GM18858 (cell line): ENCODE results near the gene ADGRL1.
"Not testable (repeated sequence)": the region's sequence is repeated elsewhere in the genome, so short reads cannot be mapped to it uniquely, and the experiment has no call there.

Source experiments
- ATAC-seq: cut with Tn5 transposase; IDR thresholded peaks from one replicate; pipeline ENCODE4 v1.9.1; 2021; ENCODE audit not compliant: unreplicated experiment

The ADGRL1 gene

DNA sequence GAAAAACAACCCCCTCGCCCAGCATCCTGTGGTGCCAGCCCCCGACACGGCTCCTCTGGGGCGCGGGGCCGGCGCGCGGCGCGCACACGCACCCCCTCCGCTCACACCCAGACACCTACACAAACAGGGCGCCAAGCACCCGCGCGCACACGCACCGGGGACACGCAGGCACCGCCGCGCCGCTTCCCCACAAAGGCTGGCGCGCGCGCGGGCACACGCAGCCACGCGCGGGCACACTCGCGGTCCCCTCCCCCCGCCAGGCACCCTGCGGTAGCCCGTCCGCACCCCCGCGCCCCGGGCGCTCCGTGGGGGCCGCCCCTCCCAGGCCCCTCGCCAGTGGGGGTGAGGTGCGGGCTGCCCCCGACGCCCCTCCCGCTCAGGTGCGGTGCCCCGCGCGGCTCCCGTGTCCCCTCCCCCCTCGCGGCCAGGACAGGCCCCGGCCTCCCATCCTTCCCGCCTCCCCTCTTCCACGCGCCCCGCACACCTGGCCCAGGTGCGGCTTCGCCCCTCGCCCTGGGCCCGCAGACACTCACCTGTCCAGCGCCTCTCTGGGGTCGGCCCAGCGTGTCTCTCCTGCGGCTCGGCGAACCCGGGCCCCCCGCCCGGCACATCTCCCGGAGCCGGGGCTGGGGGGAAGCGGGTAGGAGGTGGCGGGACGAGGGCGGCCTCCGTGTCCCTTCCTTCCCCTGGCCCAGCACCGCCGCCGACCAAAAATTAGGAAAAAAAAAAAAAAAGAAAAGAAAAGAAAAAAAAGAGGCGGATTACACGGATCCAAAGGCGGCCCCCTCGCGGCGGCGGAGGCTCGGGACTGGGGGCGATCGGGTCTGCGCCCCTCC is at the start of gene ADGRL1:
Gene ADGRL1 (minus strand): TSS at position 718 of the 836 bp plus-strand sequence. CDS start 22,567 bp downstream, outside the sequence.
- ATAC-seq, result not testable (repeated sequence)

DNA sequence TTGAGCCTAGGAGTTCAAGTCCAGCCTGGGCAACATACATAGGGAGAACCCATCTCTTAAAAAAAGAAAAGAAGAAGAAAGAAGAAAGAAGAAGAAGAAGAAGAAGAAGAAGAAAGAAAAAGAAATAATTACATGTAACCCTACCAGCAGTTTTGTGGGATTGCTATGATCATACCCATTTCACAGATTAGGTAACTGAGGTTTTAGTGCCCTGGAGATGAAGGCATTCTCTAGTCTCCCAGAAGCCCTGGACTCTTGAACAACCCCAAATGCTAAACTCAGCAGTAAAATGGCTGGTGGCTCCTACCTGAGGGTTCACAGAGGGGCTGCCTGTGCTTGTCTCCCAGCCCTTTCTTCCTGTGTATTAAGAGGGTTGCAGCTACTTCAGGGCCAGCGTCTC is 49.3 kb upstream of the ADGRL1 start:
- ATAC-seq, result not testable (repeated sequence)

DNA sequence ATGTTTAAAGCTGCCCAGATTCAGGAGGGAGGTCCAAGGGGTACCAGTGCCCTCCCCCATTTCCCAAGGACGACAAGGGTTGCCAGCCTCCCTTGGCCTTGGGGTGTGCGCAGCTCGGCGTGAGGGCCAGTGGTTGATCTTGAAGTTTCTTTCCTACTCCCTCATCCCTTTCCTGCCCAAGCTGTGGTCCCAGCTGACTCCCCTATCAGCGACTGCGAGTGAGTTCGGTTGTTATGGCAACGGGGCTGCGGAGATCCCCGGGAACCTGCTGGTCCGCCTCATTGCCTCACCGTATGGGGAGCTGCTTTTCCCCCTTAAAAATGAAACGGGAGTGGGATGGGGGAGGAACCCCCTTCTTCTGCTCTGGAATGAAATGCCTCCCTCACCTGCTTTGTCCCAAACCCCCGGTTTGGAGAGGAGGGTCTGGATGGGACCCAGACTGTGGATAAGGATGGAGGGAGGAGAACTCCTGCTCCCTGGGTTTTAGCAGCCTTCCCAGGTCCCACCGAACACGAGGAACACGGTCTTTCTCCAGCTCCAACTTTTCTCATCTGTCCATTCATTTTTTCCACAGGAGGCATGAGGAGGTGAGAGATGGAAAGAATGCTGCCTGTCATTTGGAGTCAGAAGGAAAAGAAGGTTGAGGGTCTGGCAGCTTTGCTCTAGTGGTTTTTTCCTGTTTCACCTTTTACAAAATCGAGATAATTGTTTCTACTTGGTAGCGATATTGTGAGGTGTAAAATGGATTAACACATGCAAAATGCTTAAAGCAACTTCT is 48.0 kb upstream of the ADGRL1 start:
- not testable (repeated sequence) for ATAC-seq

DNA sequence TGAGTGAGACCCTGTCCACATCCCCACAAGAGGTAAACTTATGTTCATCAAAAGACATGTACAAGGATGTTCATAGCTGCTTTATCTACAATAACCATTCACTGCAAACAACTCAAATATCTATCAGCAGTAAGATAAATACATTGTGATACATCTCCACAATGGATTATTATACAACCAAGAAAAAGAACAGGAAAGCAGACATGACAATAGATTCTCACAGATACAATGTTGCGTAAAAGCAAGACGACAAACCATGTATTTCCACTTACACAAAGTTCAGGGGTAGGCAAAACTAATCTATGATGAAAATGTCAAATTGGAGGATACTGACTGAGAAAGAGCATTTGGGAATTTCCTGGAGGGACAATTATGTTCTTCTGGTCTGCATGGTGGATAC is 46.2 kb upstream of the ADGRL1 start:
- not testable (repeated sequence) for ATAC-seq

DNA sequence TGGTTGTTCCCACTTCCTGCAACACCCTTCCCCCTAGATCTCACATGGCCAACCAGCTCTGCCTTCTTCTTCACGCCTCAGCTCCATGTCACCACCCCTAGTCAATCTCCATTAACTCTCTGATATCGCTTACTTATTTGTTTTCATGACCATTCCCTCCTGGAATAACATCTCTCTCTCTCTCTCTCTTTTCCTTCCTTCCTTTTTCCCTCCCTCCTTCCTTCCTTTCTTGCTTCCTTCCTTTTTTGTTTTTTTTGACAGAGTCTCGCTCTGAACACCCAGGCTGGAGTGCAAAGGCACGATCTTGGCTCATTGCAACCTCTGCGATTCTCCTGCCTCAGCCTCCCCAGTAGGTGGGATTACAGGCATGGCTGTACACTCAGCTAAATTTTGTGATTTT is 44.9 kb upstream of the ADGRL1 start:
- ATAC-seq, result no peak

DNA sequence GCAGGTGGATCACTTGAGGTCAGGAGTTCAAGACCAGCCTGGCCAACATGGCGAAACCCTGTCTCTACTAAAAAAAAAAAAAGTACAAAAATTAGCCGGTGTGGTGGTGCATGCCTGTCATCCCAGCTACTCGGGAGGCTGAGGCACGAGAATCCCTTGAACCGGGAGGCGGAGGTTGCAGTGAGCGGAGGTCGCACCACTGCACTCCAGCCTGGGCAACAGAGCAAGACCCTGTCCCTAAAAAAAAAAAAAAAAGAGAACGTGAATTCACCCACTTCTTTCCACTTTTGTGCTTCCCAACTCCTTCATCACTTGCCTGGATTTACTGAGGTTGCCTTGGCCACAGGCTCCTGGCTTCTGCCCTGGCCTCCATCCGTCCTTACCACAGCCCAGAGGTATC is 44.3 kb upstream of the ADGRL1 start:
- not testable (repeated sequence) for ATAC-seq

DNA sequence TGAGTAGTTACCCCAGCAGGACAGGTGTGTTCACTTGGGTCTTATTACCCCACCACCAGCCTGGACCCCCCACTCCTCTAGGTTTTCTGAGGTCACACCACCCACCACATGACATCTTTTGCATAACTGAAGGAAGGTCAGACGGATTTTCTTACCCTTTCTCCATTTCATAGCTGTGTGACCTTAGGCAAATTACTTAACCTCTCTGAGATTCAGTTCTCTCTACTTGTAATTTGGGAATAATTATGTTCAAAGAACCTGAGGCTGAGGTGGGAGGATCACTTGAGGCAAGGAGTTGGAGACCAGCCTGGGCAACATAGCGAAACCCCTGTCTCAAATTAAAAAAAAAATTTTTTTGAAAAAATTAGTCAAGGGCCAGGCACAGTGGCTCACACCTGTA is 43.9 kb upstream of the ADGRL1 start:
- not testable (repeated sequence) for ATAC-seq

DNA sequence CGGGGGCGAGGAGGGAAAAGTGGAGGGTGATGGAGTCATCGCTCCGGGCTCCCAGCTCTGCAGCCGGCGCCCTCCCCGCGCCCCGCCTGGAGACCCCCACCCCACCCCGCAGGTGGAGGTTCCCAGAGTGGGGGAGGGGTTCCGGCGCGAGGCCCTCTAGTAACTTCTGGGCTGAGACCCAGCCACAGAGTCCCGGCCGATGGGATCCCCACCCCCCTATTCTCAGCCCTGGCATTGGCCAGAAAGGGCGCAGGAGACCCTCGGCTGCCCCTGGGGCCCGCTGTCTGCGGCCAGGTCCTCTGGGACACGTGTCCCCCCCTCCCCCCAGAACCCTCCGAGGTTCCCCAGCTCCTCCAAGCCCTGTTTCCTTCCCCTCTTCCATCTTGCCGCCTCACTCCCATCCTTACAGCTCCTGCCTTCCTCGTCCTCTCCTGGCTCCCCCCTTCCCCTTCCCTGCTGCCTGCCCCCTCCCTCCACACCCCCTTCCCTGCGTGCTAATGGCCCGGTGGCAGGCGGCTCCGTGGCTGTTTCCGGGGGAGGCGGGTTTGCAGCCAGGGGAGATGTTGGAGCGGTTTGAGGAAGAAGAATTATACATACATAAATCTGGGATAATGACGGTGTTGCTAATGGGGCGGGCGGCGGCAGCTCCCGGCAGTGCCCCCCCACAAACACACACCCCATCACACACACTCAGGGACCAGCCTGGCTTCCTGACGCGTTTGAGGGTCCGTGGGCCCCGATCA is 43.2 kb upstream of the ADGRL1 start:
- ATAC-seq, result not testable (repeated sequence)

DNA sequence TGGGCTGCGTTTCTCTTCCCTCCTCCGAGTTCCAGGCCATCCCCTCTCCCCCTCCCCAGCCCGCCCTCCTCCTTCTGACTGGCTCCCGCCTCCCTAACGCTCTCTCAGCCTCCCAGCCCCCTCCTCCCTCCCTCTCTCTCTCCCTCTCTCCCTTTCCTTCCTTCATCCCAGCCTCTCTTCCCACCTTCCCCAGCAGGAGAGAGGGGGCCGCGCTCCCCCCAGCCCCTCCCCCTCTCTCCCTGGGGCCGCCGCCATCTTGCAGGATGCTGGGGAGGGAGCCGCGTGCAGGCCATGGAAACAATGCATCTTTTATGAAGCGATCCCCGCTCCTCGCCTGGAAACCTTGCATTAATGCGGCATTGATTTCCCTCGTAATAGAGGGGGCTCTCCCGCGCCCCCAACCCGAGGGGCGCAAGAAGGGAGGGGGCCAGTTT is 42.6 kb upstream of the ADGRL1 start:
- no peak for ATAC-seq

DNA sequence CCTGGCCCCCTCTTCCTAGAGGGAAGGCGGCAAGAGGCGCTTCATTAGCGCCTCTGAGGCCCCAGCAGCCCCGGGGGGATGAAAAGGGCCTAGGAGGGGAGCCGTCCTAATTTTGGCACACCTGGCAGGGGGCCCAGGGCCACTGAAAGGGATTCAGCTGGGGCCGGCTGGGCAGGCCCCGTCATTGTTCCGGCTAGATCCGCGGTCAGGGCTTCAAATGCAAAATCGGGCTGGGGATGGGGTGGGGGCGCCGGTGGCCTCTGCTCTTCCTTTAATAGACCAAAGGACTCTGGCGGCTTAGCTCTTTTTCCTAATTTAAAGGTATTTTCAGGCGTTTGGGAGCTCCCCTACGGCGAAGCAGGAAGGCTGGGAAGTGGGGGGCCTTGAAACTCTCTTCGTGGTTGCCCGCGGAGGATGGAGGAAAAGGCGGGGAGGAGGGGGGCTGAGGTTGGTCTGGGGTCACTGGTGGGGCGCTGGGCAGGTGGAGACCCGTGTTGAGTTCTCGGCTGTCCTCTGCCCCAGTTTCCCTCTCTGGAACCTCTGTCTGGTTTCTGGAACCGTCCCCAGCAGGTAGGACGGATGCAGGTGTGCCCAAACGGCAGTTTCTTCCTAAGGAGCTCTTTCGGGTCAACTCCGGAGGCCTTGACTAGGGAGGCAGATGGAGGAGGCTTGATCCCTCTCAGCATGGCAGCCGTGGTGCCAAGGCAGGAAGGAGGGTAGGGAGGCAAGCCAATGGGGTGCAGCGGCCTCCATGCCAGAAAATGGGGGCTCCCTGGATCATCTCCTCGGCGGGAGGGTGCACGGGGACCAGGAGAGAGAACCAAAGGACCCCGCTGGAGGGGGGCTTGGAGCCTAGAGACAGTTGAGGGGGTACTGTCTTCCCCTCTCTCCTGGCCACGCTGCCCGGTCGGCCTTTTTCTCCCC is 41.8 kb upstream of the ADGRL1 start:
- ATAC-seq, result not testable (repeated sequence)

DNA sequence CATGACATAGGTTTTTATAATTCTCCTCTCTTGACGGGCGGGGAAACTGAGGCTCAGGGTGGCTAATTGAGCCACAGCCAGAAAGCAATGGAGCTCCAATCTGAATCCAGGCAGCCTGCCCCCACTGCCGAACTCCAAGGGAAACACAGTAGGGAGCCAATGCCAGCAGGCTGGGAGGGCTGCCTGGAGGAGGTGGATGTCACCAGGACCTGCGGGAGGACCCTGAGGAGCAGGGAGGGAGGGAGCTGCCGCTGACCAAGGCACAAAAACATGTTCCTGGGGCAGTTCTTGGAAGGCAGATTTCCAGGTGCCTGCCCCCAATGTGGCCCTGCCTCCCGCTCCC is 41.2 kb upstream of the ADGRL1 start:
- not testable (repeated sequence) for ATAC-seq

DNA sequence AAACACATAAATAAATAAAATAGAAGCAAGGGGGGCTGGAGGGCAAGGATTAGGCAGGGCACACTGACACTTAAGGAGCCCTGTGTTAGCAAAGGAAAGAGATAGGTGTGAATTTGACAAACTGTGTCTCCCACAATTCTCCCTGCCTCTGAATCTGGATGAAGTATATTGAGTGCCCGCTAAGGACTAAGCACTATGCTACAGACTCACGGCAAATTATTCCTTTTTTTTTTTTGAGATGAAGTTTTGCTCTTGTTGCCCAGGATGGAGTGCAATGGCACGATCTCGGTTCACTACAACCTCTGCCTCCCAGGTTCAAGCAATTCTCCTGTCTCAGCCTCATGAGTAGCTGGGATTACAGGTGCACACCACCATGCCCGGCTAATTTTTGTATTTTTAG is 38.4 kb upstream of the ADGRL1 start:
- not testable (repeated sequence) for ATAC-seq

DNA sequence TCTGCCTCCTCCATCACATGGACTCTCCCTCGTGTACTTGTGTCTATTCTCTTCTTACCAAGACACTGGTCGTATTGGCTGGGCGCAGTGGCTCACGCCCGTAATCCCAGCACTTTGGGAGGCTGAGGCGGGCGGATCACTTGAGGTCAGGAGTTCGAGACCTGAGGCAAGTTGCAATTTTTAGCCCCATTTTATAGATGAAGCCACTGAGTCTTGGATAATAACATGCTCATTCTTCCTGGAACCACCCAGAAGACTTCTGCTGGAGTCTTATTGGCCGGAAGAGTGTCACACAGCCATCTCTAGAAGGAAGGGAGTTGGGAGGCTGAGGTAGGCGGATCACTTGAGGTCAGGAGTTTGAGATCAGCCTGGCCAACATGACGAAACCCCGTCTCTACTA is 37.7 kb upstream of the ADGRL1 start:
- ATAC-seq, result not testable (repeated sequence)

DNA sequence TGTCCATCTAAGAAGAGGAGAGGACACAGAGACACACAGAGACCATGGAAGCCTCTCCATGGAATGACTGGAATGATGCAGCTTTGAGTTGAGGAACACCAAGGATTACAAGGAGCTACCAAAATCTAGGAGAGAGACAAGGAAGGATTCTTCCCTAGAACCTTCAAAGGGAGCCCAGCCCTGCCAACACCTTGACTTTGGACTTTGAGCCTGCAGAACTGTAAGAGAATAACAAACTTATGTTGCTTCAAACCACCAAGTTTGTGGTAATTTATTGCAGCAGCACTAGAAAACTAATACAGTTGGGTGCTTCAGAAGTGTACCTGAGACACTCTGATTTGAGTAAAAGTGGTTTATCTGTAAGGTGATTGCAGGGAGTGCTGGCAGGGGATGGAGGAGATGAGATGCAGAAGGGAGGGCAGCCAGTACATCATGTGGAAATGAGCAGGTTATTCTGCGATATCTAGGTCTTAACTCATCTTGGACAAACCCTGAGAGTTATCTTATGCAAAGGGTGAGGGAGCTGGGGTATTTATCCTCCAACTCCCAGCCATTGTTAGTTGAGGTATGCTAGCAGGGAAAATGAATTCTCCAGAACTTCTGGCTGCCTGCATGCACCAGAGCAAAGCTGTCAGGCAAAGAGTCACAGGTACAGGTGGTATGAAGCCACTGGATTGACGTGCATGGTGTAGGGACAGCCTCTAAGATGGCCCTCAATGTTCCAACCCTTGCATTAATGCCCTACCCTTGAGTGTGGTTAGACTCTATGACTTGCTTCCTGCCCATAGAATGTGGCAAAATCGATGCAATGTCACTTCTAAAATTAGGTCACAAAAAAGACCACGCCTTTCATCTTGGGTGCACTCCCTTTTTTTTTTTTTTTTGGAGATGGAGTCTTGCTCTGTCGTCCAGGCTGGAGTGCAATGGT is 31.3 kb upstream of the ADGRL1 start:
- ATAC-seq, result no peak

DNA sequence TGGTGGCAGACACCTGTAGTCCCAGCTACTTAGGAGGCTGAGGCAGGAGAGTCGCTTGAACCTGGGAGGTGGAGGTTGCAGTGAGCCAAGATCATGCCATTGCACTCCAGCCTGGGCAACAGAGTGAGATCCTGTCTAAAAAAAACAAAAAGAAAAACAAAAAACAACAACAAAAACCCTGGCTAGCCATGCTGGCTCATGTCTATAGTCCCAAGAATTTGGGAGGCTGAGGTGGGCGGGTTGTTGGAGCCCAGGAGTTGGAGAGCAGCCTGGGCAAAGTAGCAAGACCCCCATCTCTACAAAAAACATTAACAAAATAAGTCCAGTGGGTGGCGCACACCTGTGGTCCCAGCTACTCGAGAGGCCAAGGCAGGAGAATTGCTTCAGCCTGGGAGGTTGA is 27.0 kb upstream of the ADGRL1 start:
- not testable (repeated sequence) for ATAC-seq

DNA sequence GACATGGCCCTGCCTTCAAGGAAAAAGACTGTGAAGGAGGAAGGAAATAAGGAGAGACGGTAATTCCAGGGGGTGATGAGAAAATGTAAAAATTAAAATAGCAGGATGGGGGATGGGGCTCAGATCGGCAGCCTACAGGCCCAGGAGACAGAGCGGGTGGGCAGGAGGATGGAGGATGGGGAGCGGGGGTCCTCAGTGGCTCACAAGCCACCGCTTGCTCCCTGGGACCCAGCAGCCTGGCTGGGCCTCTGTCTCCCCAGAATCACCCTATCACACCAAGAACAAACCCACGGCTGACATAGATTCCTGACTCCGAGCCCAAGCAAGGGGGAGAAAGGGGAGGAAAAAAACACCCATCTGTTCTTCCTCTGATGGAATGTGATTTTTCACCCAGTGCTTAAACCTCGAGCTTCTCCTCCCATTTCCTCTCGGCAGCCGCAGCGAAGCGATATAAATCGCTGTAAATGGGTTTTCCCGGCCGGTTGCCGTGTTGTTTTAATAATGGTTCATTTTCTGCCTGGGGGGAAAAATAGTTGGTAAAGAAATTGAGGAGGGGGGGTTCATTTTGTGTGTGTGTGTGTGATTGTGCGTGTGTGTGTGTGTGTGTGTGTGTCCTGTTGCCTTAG is 22.6 kb upstream of the ADGRL1 start:
- ATAC-seq, result not testable (repeated sequence)

DNA sequence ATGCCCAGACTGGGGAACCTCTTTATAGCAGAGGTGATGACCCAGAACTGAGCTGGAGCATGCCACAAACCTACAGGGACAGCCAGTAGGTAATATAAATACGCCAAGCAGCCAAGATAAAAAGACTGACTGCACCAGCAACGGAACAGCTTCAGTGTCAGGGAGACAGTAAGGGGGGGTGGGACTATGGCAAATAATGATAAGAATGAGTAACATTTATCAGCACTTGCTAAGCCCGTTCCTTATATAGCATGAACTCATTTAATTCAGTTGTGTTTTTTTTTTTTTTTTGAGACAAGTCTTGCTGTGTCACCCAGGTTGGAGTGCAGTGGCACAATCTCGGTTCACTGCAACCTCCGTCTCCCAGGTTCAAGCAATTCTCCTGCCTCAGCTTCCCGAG is 20.5 kb upstream of the ADGRL1 start:
- not testable (repeated sequence) for ATAC-seq

DNA sequence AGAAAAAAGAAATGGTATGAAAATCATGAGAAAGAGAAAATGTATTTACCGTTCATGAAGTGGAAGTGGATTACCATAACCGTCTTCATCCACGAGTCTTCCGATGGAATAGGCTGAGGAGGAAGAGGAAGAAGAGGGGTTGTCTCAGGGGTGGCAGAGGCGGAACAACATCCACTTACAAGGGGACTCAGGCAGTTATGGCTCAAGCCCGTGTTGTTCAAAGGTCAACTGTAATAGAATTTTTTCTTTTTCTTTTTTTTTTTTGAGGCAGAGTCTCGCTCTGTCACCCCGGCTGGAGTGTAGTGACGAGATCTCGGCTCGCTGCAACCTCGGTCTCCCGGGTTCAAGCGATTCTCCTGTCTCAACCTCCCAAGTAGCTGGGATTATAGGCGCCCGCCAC is 16.9 kb upstream of the ADGRL1 start:
- ATAC-seq, result no peak

DNA sequence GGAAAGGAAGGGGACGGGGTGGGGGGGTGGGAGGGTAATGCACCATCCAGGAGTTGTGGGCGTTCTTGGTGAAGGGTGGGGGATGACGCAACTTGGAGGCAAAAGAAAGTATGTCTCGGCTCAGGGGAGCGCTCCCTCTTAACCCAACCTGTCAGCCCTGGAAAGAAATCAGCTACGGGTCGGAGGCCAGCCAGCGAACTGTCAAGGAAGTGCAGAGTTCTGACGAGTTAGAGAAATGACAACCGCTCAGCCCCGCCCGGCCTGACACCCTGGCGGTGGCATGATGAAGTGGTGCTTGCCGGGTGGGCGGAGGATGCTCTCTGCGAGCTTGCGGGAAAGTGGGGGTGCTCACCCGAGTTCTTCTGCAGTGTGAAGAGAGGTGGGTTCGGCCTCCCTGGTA is 15.4 kb upstream of the ADGRL1 start:
- ATAC-seq, result not testable (repeated sequence)
